ENCODE results near the gene PM20D1. TPM values are rescaled to one million over a fixed set of nuclear protein-coding genes. Genes with fewer than 3 reads are reported as not detected.

The PM20D1 gene
- total and polyA plus RNA-seq, 2 experiments from 2014 or later: 0.08 TPM; not detected in 1

GRCh38 chr1:205800981-205801703 lies 48.8 kb downstream of the PM20D1 start:
- Histone ChIP-seq H3K9me3 (ENCODE audit: low read depth) (no peaks in the 10 kb centered on the region), H3K27ac (no peak overlapping the region), H3K79me2 (no peaks in the 10 kb centered on the region), H4K20me1 (ENCODE audit: insufficient read depth, poor library complexity, severe bottlenecking) (no peaks in the 10 kb centered on the region), H3K9me2 (replicated peaks; ENCODE audit: insufficient read depth) (no peaks in the 10 kb centered on the region), H3K4me1 (ENCODE audit: insufficient read depth) (peaks cover 6% of the 10 kb centered on the region), H3K27me3 (no peaks in the 10 kb centered on the region), H3K4me3 (no peak overlapping the region), H2AFZ (no peak overlapping the region), H3K4me2 (no peak overlapping the region), H3K36me3 (replicated peaks; ENCODE audit: insufficient read depth, low read depth) (no peaks in the 10 kb centered on the region)
- DNase-seq (ENCODE audit: low spot score): no peak
- 80% methylated on average over 7 of the region's 7 CpGs for WGBS (ENCODE audit: low lambda C conversion rate, missing lambda C conversion rate)
- TF ChIP-seq EZH2 (IDR thresholded peaks at IDR 0.05; ENCODE audit: borderline replicate concordance) (no peak), EZH2phosphoT487 (IDR thresholded peaks at IDR 0.05; ENCODE audit: low read depth, severe bottlenecking, unreplicated experiment) (no peak), CTCF (IDR thresholded peaks at IDR 0.05; ENCODE audit: poor library complexity) (no peak)

- TF ChIP-seq EZH2phosphoT487 (IDR thresholded peaks at IDR 0.05; ENCODE audit: low read depth, severe bottlenecking, unreplicated experiment) (no peak), EZH2 (IDR thresholded peaks at IDR 0.05; ENCODE audit: borderline replicate concordance) (no peak), CTCF (IDR thresholded peaks at IDR 0.05; ENCODE audit: poor library complexity) (no peak)
- no peaks in the 10 kb centered on the region for H3K9me3 ChIP-seq (ENCODE audit: low read depth)
- H3K36me3 ChIP-seq (replicated peaks; ENCODE audit: insufficient read depth, low read depth): no peaks in the 10 kb centered on the region
- no peak overlapping the region for H3K27ac ChIP-seq
- WGBS (ENCODE audit: low lambda C conversion rate, missing lambda C conversion rate): 78% methylated on average over 7 of the region's 7 CpGs
- H3K4me2 ChIP-seq: no peak overlapping the region
- no peak overlapping the region for H2AFZ ChIP-seq
- H3K9me2 ChIP-seq (replicated peaks; ENCODE audit: insufficient read depth): no peaks in the 10 kb centered on the region
- H4K20me1 ChIP-seq (ENCODE audit: insufficient read depth, poor library complexity, severe bottlenecking): no peaks in the 10 kb centered on the region
- H3K79me2 ChIP-seq: no peaks in the 10 kb centered on the region
- peaks cover 6% of the 10 kb centered on the region for H3K4me1 ChIP-seq (ENCODE audit: insufficient read depth)
- no peaks in the 10 kb centered on the region for H3K27me3 ChIP-seq
- DNase-seq (ENCODE audit: low spot score): no peak
- H3K4me3 ChIP-seq: no peak overlapping the region
Measured at GRCh38 chr1:205800427-205800826, 49.5 kb downstream of the PM20D1 start.

GRCh38 chr1:205798577-205798976 lies 51.4 kb downstream of the PM20D1 start:
- 88% methylated on average over 5 of the region's 5 CpGs for WGBS (ENCODE audit: low lambda C conversion rate, missing lambda C conversion rate)
- Histone ChIP-seq H2AFZ (no peak overlapping the region), H3K9me2 (replicated peaks; ENCODE audit: insufficient read depth) (no peaks in the 10 kb centered on the region), H3K27ac (no peak overlapping the region), H3K4me1 (ENCODE audit: insufficient read depth) (peaks cover 6% of the 10 kb centered on the region), H3K4me2 (no peak overlapping the region), H3K9me3 (ENCODE audit: low read depth) (no peaks in the 10 kb centered on the region), H3K36me3 (replicated peaks; ENCODE audit: insufficient read depth, low read depth) (no peaks in the 10 kb centered on the region), H3K27me3 (no peaks in the 10 kb centered on the region), H3K4me3 (no peak overlapping the region), H3K79me2 (no peaks in the 10 kb centered on the region), H4K20me1 (ENCODE audit: insufficient read depth, poor library complexity, severe bottlenecking) (no peaks in the 10 kb centered on the region)
- TF ChIP-seq CTCF (IDR thresholded peaks at IDR 0.05; ENCODE audit: poor library complexity): no peak
- no peak for TF ChIP-seq EZH2 (IDR thresholded peaks at IDR 0.05; ENCODE audit: borderline replicate concordance)
- no peak for TF ChIP-seq EZH2phosphoT487 (IDR thresholded peaks at IDR 0.05; ENCODE audit: low read depth, severe bottlenecking, unreplicated experiment)
- no peak for DNase-seq (ENCODE audit: low spot score)
